ENCODE data around the gene HHATL.

DNA sequence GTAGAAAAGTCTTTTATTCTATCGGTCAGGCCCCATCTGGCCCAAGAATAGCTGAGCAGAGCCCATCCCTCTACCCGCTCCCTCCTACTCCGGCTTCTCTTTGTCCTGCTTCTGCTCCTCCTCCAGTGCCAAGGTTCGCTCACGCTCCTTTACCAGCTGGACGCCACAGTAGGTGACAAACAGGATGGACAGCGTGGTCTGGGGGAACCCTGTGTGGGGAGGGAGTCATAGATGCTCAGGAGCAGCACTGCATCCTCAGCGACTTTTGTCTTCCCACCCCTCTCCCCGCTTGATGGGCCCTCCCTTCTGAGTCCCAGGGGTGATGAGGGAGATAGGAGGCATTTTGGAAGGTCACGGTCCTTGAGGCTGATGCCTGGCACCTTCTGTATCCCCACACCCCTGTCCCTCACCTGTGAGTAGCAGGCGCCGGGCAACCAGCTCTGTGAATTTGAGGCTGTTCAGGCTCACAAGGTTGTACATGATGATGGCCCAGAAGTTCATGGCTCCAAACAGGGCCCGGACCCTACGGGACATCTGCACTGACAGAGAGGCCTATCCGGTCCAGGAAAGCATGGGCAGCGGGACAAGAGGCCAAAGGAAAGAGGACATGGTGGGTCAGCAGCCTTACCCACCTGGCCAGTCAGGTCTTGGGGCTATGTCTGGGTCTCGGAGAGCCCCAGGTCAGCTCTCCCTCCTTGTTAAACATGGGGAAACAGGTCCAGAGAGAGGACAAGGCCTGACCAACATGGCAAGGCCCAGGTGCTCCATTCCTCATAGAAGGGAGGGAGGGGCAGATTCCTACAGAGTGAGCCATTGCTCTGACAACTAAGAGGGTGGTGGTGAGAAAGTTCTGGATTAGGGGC is 9.7 kb downstream of the HHATL start:
- TF ChIP-seq, protein P1, sequence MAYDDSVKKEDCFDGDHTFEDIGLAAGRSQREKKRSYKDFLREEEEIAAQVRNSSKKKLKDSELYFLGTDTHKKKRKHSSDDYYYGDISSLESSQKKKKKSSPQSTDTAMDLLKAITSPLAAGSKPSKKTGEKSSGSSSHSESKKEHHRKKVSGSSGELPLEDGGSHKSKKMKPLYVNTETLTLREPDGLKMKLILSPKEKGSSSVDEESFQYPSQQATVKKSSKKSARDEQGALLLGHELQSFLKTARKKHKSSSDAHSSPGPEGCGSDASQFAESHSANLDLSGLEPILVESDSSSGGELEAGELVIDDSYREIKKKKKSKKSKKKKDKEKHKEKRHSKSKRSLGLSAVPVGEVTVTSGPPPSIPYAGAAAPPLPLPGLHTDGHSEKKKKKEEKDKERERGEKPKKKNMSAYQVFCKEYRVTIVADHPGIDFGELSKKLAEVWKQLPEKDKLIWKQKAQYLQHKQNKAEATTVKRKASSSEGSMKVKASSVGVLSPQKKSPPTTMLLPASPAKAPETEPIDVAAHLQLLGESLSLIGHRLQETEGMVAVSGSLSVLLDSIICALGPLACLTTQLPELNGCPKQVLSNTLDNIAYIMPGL (CRISPR knock-in tag; IDR thresholded peaks at IDR 0.05), result no peak
- no peak for TF ChIP-seq GTF2I (CRISPR knock-in tag; conservative IDR thresholded peaks at IDR 0.05)
- TF ChIP-seq, protein P2, sequence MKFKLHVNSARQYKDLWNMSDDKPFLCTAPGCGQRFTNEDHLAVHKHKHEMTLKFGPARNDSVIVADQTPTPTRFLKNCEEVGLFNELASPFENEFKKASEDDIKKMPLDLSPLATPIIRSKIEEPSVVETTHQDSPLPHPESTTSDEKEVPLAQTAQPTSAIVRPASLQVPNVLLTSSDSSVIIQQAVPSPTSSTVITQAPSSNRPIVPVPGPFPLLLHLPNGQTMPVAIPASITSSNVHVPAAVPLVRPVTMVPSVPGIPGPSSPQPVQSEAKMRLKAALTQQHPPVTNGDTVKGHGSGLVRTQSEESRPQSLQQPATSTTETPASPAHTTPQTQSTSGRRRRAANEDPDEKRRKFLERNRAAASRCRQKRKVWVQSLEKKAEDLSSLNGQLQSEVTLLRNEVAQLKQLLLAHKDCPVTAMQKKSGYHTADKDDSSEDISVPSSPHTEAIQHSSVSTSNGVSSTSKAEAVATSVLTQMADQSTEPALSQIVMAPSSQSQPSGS (CRISPR knock-in tag; IDR thresholded peaks at IDR 0.05; ENCODE audit: borderline replicate concordance, low read depth), result no peak
- TF ChIP-seq, protein P3, sequence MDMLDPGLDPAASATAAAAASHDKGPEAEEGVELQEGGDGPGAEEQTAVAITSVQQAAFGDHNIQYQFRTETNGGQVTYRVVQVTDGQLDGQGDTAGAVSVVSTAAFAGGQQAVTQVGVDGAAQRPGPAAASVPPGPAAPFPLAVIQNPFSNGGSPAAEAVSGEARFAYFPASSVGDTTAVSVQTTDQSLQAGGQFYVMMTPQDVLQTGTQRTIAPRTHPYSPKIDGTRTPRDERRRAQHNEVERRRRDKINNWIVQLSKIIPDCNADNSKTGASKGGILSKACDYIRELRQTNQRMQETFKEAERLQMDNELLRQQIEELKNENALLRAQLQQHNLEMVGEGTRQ (CRISPR knock-in tag; IDR thresholded peaks at IDR 0.05), result no peak
- TF ChIP-seq, protein P4, sequence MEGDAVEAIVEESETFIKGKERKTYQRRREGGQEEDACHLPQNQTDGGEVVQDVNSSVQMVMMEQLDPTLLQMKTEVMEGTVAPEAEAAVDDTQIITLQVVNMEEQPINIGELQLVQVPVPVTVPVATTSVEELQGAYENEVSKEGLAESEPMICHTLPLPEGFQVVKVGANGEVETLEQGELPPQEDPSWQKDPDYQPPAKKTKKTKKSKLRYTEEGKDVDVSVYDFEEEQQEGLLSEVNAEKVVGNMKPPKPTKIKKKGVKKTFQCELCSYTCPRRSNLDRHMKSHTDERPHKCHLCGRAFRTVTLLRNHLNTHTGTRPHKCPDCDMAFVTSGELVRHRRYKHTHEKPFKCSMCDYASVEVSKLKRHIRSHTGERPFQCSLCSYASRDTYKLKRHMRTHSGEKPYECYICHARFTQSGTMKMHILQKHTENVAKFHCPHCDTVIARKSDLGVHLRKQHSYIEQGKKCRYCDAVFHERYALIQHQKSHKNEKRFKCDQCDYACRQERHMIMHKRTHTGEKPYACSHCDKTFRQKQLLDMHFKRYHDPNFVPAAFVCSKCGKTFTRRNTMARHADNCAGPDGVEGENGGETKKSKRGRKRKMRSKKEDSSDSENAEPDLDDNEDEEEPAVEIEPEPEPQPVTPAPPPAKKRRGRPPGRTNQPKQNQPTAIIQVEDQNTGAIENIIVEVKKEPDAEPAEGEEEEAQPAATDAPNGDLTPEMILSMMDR (IDR thresholded peaks at IDR 0.05), result no peak
- TF ChIP-seq, protein P5, sequence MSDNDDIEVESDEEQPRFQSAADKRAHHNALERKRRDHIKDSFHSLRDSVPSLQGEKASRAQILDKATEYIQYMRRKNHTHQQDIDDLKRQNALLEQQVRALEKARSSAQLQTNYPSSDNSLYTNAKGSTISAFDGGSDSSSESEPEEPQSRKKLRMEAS (CRISPR knock-in tag; IDR thresholded peaks at IDR 0.05), result no peak
